H4 (cell line): ENCODE data around the gene TTC23. TPM values are rescaled to one million over a fixed set of nuclear protein-coding genes. Genes with fewer than 3 reads are reported as not detected.

Experiments used
- total RNA-seq: library from RNA; depleted of rRNA; stranded (reverse); fragments of >200 nt; shearing (Covaris generic); gene quantifications from 2 replicates; pipeline ENCODE4 v1.2.3, GENCODE V29; 2014; rRNA removed

The TTC23 gene
- total RNA-seq, 1 experiment from 2014 or later = 20.6 TPM

Other genes starting within 250 kb of the TTC23 start
- not detected in 2 replicates for gene PGPEP1L, start 241.8 kb downstream of the TTC23 start, total RNA-seq
- 6.6 and 8.0 TPM in 2 replicates for gene SYNM, start 144.5 kb downstream of the TTC23 start, total RNA-seq
- gene LRRC28, start 1.9 kb upstream of the TTC23 start, total RNA-seq = 30.5 and 30.9 TPM in 2 replicates